ENCODE measurements around the gene ATXN7. TPM values are rescaled to one million over a fixed set of nuclear protein-coding genes. Genes with fewer than 3 reads are reported as not detected.

The ATXN7 gene
- total RNA-seq, 2 donors from 2014 or later, result 165 to 205 TPM

GRCh38 chr3:64046592-64046991 is 182.9 kb downstream of the ATXN7 start:
- peaks cover 4% of the 10 kb centered on the region for H3K36me3 Mint-ChIP-seq (ENCODE audit: low read depth)
- H3K27me3 Mint-ChIP-seq, result peaks cover 76% of the 10 kb centered on the region
- H3K9me3 ChIP-seq (ENCODE audit: control insufficient read depth, low read length, poor library complexity, severe bottlenecking), result no peaks in the 10 kb centered on the region
- no peaks in the 10 kb centered on the region for H3K4me1 Mint-ChIP-seq
- DNase-seq, result no peak
- no peak overlapping the region for H3K4me3 Mint-ChIP-seq
- no peak overlapping the region for H3K27ac Mint-ChIP-seq
- ATAC-seq, result no peak

DNA sequence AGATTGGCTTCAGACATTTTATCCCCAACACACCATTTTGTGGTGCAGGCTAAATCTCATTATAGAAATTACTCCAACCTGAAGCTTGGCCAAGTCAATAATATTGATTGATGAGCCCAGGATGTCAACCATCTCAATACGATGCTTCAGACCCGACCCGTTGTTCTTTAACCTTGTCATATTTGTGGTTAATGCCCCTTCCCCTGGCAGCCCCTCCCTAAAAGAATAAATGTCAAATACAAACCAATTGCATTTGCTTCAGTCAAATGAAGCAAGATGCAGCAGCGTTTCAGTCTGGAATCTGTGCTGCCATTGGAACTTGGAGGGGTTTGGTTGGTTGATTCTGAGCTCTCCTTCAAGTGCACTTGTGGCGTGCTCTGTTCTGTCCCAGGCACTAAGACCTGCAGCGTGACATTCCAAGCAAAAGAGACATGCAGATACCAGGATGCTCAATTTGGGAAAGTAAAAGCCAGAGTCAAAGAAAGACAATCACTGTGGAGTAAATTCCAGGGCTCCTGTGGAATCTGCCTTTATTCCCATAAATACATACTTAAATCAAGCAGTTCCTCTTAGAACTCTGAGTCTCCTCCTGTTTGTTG is 183.4 kb downstream of the ATXN7 start:
- no peaks in the 10 kb centered on the region for H3K9me3 ChIP-seq (ENCODE audit: control insufficient read depth, low read length, poor library complexity, severe bottlenecking)
- DNase-seq (no peak), ATAC-seq (no peak)
- no peak overlapping the region for H3K27ac Mint-ChIP-seq
- no peaks in the 10 kb centered on the region for H3K4me1 Mint-ChIP-seq
- peaks cover 2% of the 10 kb centered on the region for H3K36me3 Mint-ChIP-seq (ENCODE audit: low read depth)
- no peak overlapping the region for H3K4me3 Mint-ChIP-seq
- H3K27me3 Mint-ChIP-seq, result peaks cover 76% of the 10 kb centered on the region

DNA sequence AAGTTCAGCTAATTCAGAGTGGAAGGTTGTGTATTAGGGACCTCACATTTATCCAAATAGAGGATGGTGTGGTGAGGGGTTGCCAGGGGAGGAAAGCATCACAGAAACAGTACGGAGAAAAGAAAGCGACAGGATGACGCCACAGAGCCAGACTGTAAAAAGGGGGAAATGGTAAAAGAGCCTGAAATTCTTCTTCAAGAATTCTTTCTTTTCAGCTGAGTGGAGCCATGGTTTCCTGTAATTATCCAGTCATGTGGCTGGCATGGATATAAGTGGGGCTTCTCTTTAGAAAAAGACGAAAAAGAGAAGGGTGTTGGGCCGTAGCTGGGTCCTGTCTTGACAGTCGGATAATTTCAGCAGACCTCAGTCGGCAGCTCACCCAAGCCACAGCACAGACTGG is 184.1 kb downstream of the ATXN7 start:
- H3K27ac Mint-ChIP-seq, result no peak overlapping the region
- peak overlapping the region; percentile 5 for H3K4me3 Mint-ChIP-seq
- ATAC-seq (no peak), DNase-seq (no peak)
- peaks cover 74% of the 10 kb centered on the region for H3K27me3 Mint-ChIP-seq
- H3K4me1 Mint-ChIP-seq, result no peaks in the 10 kb centered on the region
- no peaks in the 10 kb centered on the region for H3K9me3 ChIP-seq (ENCODE audit: control insufficient read depth, low read length, poor library complexity, severe bottlenecking)
- H3K36me3 Mint-ChIP-seq (ENCODE audit: low read depth), result peaks cover 2% of the 10 kb centered on the region

- Mint-ChIP-seq H3K36me3 (ENCODE audit: low read depth) (peaks cover 2% of the 10 kb centered on the region), H3K4me1 (no peaks in the 10 kb centered on the region), H3K27ac (no peak overlapping the region), H3K27me3 (peaks cover 65% of the 10 kb centered on the region), H3K4me3 (no peak overlapping the region)
- no peak for ATAC-seq
- no peak for DNase-seq
- H3K9me3 ChIP-seq (ENCODE audit: control insufficient read depth, low read length, poor library complexity, severe bottlenecking), result no peaks in the 10 kb centered on the region
Measured at GRCh38 chr3:64048631-64049061, 185.0 kb downstream of the ATXN7 start.

GRCh38 chr3:64049136-64049535 is 185.5 kb downstream of the ATXN7 start:
- H3K27me3 Mint-ChIP-seq, result peaks cover 61% of the 10 kb centered on the region
- H3K4me1 Mint-ChIP-seq, result no peaks in the 10 kb centered on the region
- peaks cover 2% of the 10 kb centered on the region for H3K36me3 Mint-ChIP-seq (ENCODE audit: low read depth)
- ATAC-seq, result no peak
- no peak overlapping the region for H3K4me3 Mint-ChIP-seq
- H3K27ac Mint-ChIP-seq, result no peak overlapping the region
- DNase-seq, result no peak
- H3K9me3 ChIP-seq (ENCODE audit: control insufficient read depth, low read length, poor library complexity, severe bottlenecking), result no peaks in the 10 kb centered on the region

GRCh38 chr3:64049832-64050231 is 186.2 kb downstream of the ATXN7 start:
- H3K9me3 ChIP-seq (ENCODE audit: control insufficient read depth, low read length, poor library complexity, severe bottlenecking), result no peaks in the 10 kb centered on the region
- DNase-seq (no peak), ATAC-seq (no peak)
- Mint-ChIP-seq H3K27me3 (peaks cover 60% of the 10 kb centered on the region), H3K4me3 (no peak overlapping the region), H3K27ac (no peak overlapping the region), H3K4me1 (no peaks in the 10 kb centered on the region), H3K36me3 (ENCODE audit: low read depth) (peaks cover 2% of the 10 kb centered on the region)

Other genes starting within 250 kb of the ATXN7 start
- not detected for gene SNTN, start 211.2 kb upstream of the ATXN7 start, total RNA-seq
- gene C3orf49, start 44.6 kb upstream of the ATXN7 start, total RNA-seq, result not detected
- 10 to 100 TPM; 29.9 to 36.6 TPM for gene THOC7, start 62 bp upstream of the ATXN7 start, total RNA-seq
- gene SCAANT1, start 48.5 kb downstream of the ATXN7 start, total RNA-seq, result 1 to 10 TPM in 1 of 2 donors, not detected in 1; 1.7 TPM
- gene PSMD6, start 159.6 kb downstream of the ATXN7 start, total RNA-seq, result 10 to 100 TPM; 91.3 to 97.3 TPM

All from T-helper 17 cell (primary cell).